ENCODE measurements around the gene SIK1. TPM values are rescaled to one million over a fixed set of nuclear protein-coding genes. Genes with fewer than 3 reads are reported as not detected.

SIK1 gene
- polyA plus RNA-seq, 3 donors = 0.64 to 66.4 (median 1.8) TPM

- no peaks in the 10 kb centered on the region for H3K9me3 Mint-ChIP-seq
- H3K4me3 Mint-ChIP-seq = no peak overlapping the region
- H3K4me1 Mint-ChIP-seq = peaks cover 5% of the 10 kb centered on the region
- H3K27me3 Mint-ChIP-seq (ENCODE audit: low read depth in 3 of 3) = peaks cover 0 to 8% (median 2%) of the 10 kb centered on the region in 3 donors
- no peak overlapping the region for H3K27ac ChIP-seq (ENCODE audit: low read depth in 1 of 2, low read length in 2 of 2)
- H2AFZ ChIP-seq (ENCODE audit: insufficient read depth, low read depth, low read length, poor library complexity, severe bottlenecking) = no peak overlapping the region
- H3K36me3 ChIP-seq (replicated peaks in 1 of 2; ENCODE audit: control insufficient read depth in 1 of 2, insufficient read depth in 2 of 2, low read length in 2 of 2) = no peaks in the 10 kb centered on the region
- no peak overlapping the region for H3K4me3 ChIP-seq (replicated peaks in 1 of 3; ENCODE audit: low read depth in 2 of 3, low read length in 3 of 3)
- peak overlapping the region in 2 of 7 donors; percentile 33 to 55 for H3K27ac Mint-ChIP-seq
- no peak for TF ChIP-seq CTCF (IDR thresholded peaks at IDR 0.05)
- no peaks in the 10 kb centered on the region for H3K9me3 ChIP-seq (replicated peaks in 1 of 2; ENCODE audit: control insufficient read depth in 1 of 2, insufficient read depth in 1 of 2, low read length in 2 of 2)
- H3K36me3 Mint-ChIP-seq = no peaks in the 10 kb centered on the region
- no peaks in the 10 kb centered on the region for H3K4me1 ChIP-seq (ENCODE audit: control insufficient read depth in 1 of 2, insufficient read depth in 2 of 2, low read length in 2 of 2)
- H3K27me3 ChIP-seq (ENCODE audit: control insufficient read depth in 2 of 2, insufficient read depth in 2 of 2, low read length in 2 of 2) = no peaks in the 10 kb centered on the region
- H3K9ac ChIP-seq (ENCODE audit: insufficient read depth, low read length, poor library complexity, severe bottlenecking) = no peak overlapping the region
- WGBS (ENCODE audit: insufficient coverage) = 97% methylated on average over 16 of the region's 18 CpGs
- intact Hi-C loops (cut with micrococcal nuclease) = no loop called here
- H3K79me2 ChIP-seq (ENCODE audit: insufficient read depth, low read length) = no peaks in the 10 kb centered on the region
- no peak overlapping the region for H3K4me2 ChIP-seq (replicated peaks; ENCODE audit: extremely low read depth, low read length, poor library complexity, severe bottlenecking)
- H4K20me1 ChIP-seq (ENCODE audit: insufficient read depth, low read length) = no peaks in the 10 kb centered on the region
- no peak for DNase-seq
Measured at GRCh38 chr21:43369596-43370090, 57.3 kb downstream of the SIK1 start.

GRCh38 chr21:43369124-43369523, 57.8 kb downstream of the SIK1 start:
- DNase-seq = peak; percentile 49 to 81 (median 57)

More at GRCh38 chr21:43369124-43369523, 57.8 kb downstream of the SIK1 start:
- no peak overlapping the region for H3K4me3 Mint-ChIP-seq
- Histone ChIP-seq H3K4me3 (replicated peaks in 1 of 3; ENCODE audit: low read depth in 2 of 3, low read length in 3 of 3) (no peak overlapping the region), H3K27ac (ENCODE audit: low read depth in 1 of 2, low read length in 2 of 2) (no peak overlapping the region), H4K20me1 (ENCODE audit: insufficient read depth, low read length) (no peaks in the 10 kb centered on the region), H3K79me2 (ENCODE audit: insufficient read depth, low read length) (no peaks in the 10 kb centered on the region), H3K9me3 (replicated peaks in 1 of 2; ENCODE audit: control insufficient read depth in 1 of 2, insufficient read depth in 1 of 2, low read length in 2 of 2) (no peaks in the 10 kb centered on the region), H2AFZ (ENCODE audit: insufficient read depth, low read depth, low read length, poor library complexity, severe bottlenecking) (no peak overlapping the region), H3K4me1 (ENCODE audit: control insufficient read depth in 1 of 2, insufficient read depth in 2 of 2, low read length in 2 of 2) (no peaks in the 10 kb centered on the region), H3K9ac (ENCODE audit: insufficient read depth, low read length, poor library complexity, severe bottlenecking) (no peak overlapping the region), H3K36me3 (replicated peaks in 1 of 2; ENCODE audit: control insufficient read depth in 1 of 2, insufficient read depth in 2 of 2, low read length in 2 of 2) (no peaks in the 10 kb centered on the region), H3K27me3 (ENCODE audit: control insufficient read depth in 2 of 2, insufficient read depth in 2 of 2, low read length in 2 of 2) (no peaks in the 10 kb centered on the region), H3K4me2 (replicated peaks; ENCODE audit: extremely low read depth, low read length, poor library complexity, severe bottlenecking) (no peak overlapping the region)
- H3K36me3 Mint-ChIP-seq = no peaks in the 10 kb centered on the region
- TF ChIP-seq CTCF (IDR thresholded peaks at IDR 0.05) = no peak
- peaks cover 0 to 8% (median 2%) of the 10 kb centered on the region in 3 donors for H3K27me3 Mint-ChIP-seq (ENCODE audit: low read depth in 3 of 3)
- no peaks in the 10 kb centered on the region for H3K9me3 Mint-ChIP-seq
- intact Hi-C loops (cut with micrococcal nuclease) = no loop called here
- peaks cover 5% of the 10 kb centered on the region for H3K4me1 Mint-ChIP-seq
- H3K27ac Mint-ChIP-seq = peak overlapping the region in 1 of 7 donors; percentile 43
- 65% methylated on average over 14 of the region's 14 CpGs for WGBS (ENCODE audit: insufficient coverage)
